Adrenal gland (tissue), 12 donors: ENCODE measurements around the gene TGFBR3. TPM values are rescaled to one million over a fixed set of nuclear protein-coding genes. Genes with fewer than 3 reads are reported as not detected.

Source experiments
- DNase-seq, 7 donors: peaks; one replicate each; pipeline ENCODE4 v3.0.0-alpha.2; 2019 to 2020
- H3K27ac ChIP-seq, 5 donors: fragments of 200-600 bp; sonication (generic) in 4 of 5; 1 replicate in 3 of 5; 2 replicates in 2 of 5; pipeline versions ENCODE4 v1.5.1 to v1.8.0; 2016 to 2020; ENCODE audit warnings: mild to moderate bottlenecking in 1 of 5
- H3K27me3 ChIP-seq: fragments of 200-600 bp; 2 replicates; pipeline ENCODE4 v1.8.0; 2021
- H3K36me3 ChIP-seq, 2 donors: fragments of 200-600 bp; replicated peaks in 1 of 2; 1 replicate in 1 of 2; 2 replicates in 1 of 2; pipeline versions ENCODE4 v1.5.1 to v1.8.0; 2018 to 2022
- H3K4me1 ChIP-seq, 2 donors: fragments of 200-600 bp; replicated peaks in 1 of 2; 1 replicate in 1 of 2; 2 replicates in 1 of 2; pipeline versions ENCODE4 v1.5.1 to v1.8.0; 2018 to 2021
- H3K4me3 ChIP-seq, 4 donors: fragments of 200-600 bp; sonication (generic) in 3 of 4; one replicate each; pipeline ENCODE4 v1.5.1; 2016 to 2018
- H3K9me3 ChIP-seq, 3 donors: fragments of 200-600 bp; sonication (generic) in 1 of 3; replicated peaks in 1 of 3; 1 replicate in 2 of 3; 2 replicates in 1 of 3; pipeline versions ENCODE4 v1.5.1 to v1.8.0; 2016 to 2021
- POLR2A ChIP-seq, 2 donors: fragments of 450-650 bp; IDR thresholded peaks; one replicate each; pipeline ENCODE4 v1.6.1; 2017; ENCODE audit warnings: antibody characterized with exemption in 2 of 2, mild to moderate bottlenecking in 2 of 2, moderate library complexity in 1 of 2
- whole genome bisulfite sequencing, 4 donors: extraction: QIAGEN DNeasy Blood & Tissue Kit in 2 of 4; methylation state at CpG; one replicate each; pipeline versions ENCODE4 v1.1.5 to v1.1.7; 2013 to 2017; 5-methylcytosine and 5-hydroxymethylcytosine counted together
- intact Hi-C, 2 donors: fragments of 100-400 bp; cut with DNase I; formaldehyde crosslinking; loops; one replicate each; pipeline versions ENCODE4 v1.14.1 to v1.15.0; 2022 to 2023
- polyA plus RNA-seq, 3 donors: library from polyadenylated mRNA; stranded (reverse); fragments of 200-250 nt in 2 of 3; fragments of 350-450 nt in 1 of 3; fragmentation: Illumina TruSeq in 1 of 3; extraction: RNeasy Lipid Tissue Mini Kit (QIAGEN cat#74804) in 1 of 3; gene quantifications; one replicate each; pipeline ENCODE4 v1.2.3, GENCODE V29; 2013 to 2014
- total RNA-seq, 9 donors: library from RNA; depleted of rRNA in 4 of 9; stranded (reverse); fragments of >200 nt in 4 of 9; fragments of 120-200 nt in 1 of 9; fragmentation: NEBNext Ultra II Directional in 1 of 9; extraction: Animal tissue kit (Norgen Biotek cat#: 25700) in 1 of 9; gene quantifications; one replicate each; pipeline versions ENCODE4 v1.1.0 to v1.2.4, GENCODE V29; 2013 to 2023
- TF ChIP-seq, protein P1 (sequence below), 6 experiments: fragments of 450-650 bp in 4 of 6; fragments of 200-600 bp in 2 of 6; sonication (generic) in 1 of 6; IDR thresholded peaks; 1 replicate in 5 of 6; 2 replicates in 1 of 6; pipeline versions ENCODE4 v1.5.1 to v1.8.0; 2016 to 2021; ENCODE audit warnings: antibody characterized with exemption in 6 of 6, mild to moderate bottlenecking in 2 of 6, moderate library complexity in 1 of 6
- donor health status: healthy with polysubstance abuse.
- donor health status: Bipolar disorder and iron deficiency.
- donor health status: DM: yes; HTN: yes; CAD: no.
- donor health status: DM: no; HTN: no; CAD: no.
- donor health status: DM: no; HTN: no; CAD: no.
- donor health status: DM: yes; HTN: yes; CAD: no.

TGFBR3 gene
- total and polyA plus RNA-seq, 12 donors, result 13.9 to 340 (median 148) TPM

DNA sequence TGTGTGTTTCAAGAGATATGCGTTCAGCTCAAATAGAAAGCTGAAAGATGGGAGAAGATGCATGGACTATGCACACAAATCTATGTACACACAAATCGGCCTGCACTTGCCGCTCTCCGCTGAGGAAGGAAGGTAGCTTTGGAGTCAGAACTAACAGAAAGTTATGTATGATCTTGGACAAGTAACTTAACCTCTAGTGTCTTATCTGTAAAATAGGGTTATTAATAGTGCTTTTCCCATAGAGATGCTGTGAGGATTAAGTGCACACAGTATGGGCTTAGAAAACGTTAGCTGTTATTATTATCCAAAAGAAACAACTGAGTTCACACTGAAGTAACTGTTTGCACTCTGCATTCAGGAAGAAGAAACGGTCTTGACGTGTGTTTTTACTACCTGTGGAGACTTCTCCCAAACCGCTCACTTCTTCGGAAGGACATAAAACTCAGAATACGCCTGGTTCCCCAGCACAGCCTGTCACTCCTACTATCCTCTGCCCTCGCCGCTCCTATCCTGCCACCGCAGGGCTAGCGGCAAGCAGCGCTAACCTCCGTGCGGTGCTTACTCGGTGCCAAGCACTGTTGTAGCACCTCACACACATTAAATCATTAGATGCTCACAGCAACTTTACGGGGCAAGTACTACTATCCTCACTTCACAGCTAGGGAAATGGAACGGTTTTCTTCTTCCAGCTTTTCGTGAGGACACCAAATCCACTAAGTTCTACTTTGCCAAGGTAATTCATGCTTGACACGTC is 1.3 kb downstream of the TGFBR3 start:
- Histone ChIP-seq H3K36me3 (no peaks in the 10 kb centered on the region), H3K9me3 (no peaks in the 10 kb centered on the region), H3K27ac (peak overlapping the region; percentile 91 to 98 (median 94)), H3K27me3 (no peaks in the 10 kb centered on the region), H3K4me1 (peaks cover 17 to 41% of the 10 kb centered on the region in 2 donors), H3K4me3 (peak overlapping the region; percentile 64 to 90 (median 75))
- TF ChIP-seq, protein P1, sequence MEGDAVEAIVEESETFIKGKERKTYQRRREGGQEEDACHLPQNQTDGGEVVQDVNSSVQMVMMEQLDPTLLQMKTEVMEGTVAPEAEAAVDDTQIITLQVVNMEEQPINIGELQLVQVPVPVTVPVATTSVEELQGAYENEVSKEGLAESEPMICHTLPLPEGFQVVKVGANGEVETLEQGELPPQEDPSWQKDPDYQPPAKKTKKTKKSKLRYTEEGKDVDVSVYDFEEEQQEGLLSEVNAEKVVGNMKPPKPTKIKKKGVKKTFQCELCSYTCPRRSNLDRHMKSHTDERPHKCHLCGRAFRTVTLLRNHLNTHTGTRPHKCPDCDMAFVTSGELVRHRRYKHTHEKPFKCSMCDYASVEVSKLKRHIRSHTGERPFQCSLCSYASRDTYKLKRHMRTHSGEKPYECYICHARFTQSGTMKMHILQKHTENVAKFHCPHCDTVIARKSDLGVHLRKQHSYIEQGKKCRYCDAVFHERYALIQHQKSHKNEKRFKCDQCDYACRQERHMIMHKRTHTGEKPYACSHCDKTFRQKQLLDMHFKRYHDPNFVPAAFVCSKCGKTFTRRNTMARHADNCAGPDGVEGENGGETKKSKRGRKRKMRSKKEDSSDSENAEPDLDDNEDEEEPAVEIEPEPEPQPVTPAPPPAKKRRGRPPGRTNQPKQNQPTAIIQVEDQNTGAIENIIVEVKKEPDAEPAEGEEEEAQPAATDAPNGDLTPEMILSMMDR (IDR thresholded peaks at IDR 0.05), result no peak
- peak in 1 of 2 donors; percentile 3 for TF ChIP-seq POLR2A (IDR thresholded peaks at IDR 0.05)
- DNase-seq, result peak in 6 of 7 donors; percentile 33 to 68 (median 56)
- intact Hi-C loops, result loop anchor here (5.0 to 10.0 kb wide), 2 partner anchors 43 to 190 kb away; no protein-coding TSS in a partner anchor
- WGBS, 4 donors, result 4 to 7% (median 7%) methylated on average over 19 to 22 of the region's 22 CpGs

DNA sequence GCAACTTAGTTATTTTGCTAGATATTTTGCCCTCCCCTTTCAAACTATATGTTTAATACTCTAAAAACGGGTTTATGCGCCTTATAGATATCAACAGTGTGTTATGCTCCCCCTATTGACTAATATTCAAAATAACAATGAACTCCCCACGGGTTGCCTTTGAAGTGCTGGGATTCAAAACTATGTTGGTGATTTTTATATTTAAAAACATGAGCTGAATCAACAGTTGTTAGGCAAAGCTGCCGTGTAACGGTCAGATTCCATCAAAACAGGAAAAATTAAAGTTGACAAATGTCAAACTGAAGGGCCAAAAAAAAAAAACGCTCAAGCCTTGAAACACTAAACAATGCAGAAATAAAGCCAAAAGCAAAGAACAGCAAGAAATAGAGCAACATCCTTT is 2.5 kb downstream of the TGFBR3 start:
- Histone ChIP-seq H3K36me3 (no peaks in the 10 kb centered on the region), H3K27me3 (no peaks in the 10 kb centered on the region), H3K9me3 (no peaks in the 10 kb centered on the region), H3K27ac (peak overlapping the region in 4 of 5 donors; percentile 31 to 98 (median 70)), H3K4me3 (peak overlapping the region in 2 of 4 donors; percentile 68 to 90), H3K4me1 (peaks cover 23 to 52% of the 10 kb centered on the region in 2 donors)
- intact Hi-C loops, result loop anchor here in 1 of 2 donors (10.0 kb wide), 1 partner anchor 189 kb away; no protein-coding TSS in a partner anchor
- TF ChIP-seq, protein P1 (IDR thresholded peaks at IDR 0.05), result peak; percentile 21 to 52 (median 38)
- TF ChIP-seq POLR2A (IDR thresholded peaks at IDR 0.05), result no peak
- DNase-seq, result peak in 1 of 7 donors; percentile 15
- WGBS, 4 donors, result 3 to 6% (median 4%) methylated on average over 6 of the region's 6 CpGs

DNA sequence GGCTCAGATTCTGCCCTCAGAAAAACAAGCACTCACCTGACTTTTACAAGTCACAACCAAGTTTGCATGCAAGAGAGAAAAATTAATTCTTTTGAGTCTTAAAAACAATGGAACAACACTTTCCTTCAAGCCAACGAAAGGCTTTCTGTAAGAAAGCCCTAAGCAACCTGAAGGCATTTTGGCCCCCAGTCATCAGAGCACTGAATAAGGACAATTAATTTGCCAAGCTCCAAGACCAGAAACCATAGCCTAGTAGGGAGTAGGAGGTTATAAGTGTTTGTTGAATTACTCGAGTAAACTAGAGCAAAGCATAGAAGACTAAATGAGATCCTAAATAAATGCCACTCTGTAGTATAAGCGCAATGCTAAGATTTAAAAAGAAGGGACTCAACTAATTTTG is 4.7 kb downstream of the TGFBR3 start:
- H3K36me3 ChIP-seq, result no peaks in the 10 kb centered on the region
- peak overlapping the region in 1 of 5 donors; percentile 1 for H3K27ac ChIP-seq
- no peaks in the 10 kb centered on the region for H3K27me3 ChIP-seq
- H3K9me3 ChIP-seq, result no peaks in the 10 kb centered on the region
- H3K4me1 ChIP-seq, result peaks cover 43 to 66% of the 10 kb centered on the region in 2 donors
- intact Hi-C loops, result loop anchor here in 1 of 2 donors (10.0 kb wide), 1 partner anchor 186 kb away; no protein-coding TSS in a partner anchor
- no peak for DNase-seq
- 68 to 72% (median 72%) methylated on average over 3 of the region's 3 CpGs for WGBS, 4 donors
- no peak overlapping the region for H3K4me3 ChIP-seq
- no peak for TF ChIP-seq POLR2A (IDR thresholded peaks at IDR 0.05)
- TF ChIP-seq, protein P1 (IDR thresholded peaks at IDR 0.05), result no peak

DNA sequence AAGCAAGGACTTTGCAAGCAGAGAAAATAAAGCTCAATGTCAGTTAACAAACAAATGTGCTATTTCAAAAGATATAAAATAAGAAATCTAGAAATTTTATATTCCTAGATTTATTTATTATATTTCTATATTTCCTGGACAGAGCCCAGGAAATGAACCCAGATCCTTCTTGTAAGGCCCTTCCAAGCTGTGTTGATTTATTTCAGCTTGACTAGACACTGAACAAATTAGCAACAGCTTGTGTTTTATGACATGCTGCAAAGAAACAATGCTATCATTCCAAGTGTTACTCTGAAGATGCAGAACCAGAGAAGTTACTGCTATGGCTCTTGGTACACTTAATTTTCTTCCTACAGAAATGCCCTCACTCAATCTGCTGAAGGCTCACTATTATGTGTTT is 6.2 kb downstream of the TGFBR3 start:
- TF ChIP-seq POLR2A (IDR thresholded peaks at IDR 0.05), result no peak
- TF ChIP-seq, protein P1 (IDR thresholded peaks at IDR 0.05), result no peak
- Histone ChIP-seq H3K4me3 (no peak overlapping the region), H3K9me3 (no peaks in the 10 kb centered on the region), H3K27me3 (no peaks in the 10 kb centered on the region), H3K4me1 (peaks cover 47 to 77% of the 10 kb centered on the region in 2 donors), H3K36me3 (no peaks in the 10 kb centered on the region), H3K27ac (peak overlapping the region in 1 of 5 donors; percentile 16)
- DNase-seq, result no peak
- intact Hi-C loops, result loop anchor here in 1 of 2 donors (10.0 kb wide), 1 partner anchor 185 kb away; no protein-coding TSS in a partner anchor
